Measurements from ENCODE around the gene AVPR2. TPM values are rescaled to one million over a fixed set of nuclear protein-coding genes. Genes with fewer than 3 reads are reported as not detected.

The AVPR2 gene
- total and polyA plus RNA-seq, 4 donors: 0.51 to 2.5 (median 0.84) TPM

DNA sequence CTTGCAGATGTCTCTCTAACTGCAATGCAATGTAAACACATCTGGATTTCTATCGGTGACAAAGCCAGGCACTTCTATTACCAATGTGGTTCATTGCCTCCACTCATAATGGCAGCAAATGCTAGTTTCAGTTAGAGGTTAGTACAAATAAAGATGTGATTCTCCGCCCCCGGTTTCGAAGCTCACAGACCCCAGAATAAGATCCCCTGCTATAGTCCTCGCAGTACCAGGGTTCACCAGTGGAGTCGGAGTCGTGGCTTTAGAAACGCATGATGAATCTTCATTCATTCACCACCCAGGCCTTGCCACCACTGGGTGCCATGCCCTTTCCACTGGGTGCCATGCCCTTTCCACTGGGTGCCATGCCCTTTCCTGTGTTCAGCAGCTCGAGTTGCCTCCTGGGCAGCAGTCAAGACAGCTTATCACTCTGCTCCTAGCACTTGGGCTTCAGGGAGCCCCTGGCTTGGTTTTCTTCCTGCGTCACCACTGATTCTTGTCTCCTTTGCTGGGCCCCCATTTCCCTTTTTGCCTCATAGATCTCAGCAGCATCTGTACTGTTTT is 33.8 kb downstream of the AVPR2 start:
- TF ChIP-seq, protein P1, sequence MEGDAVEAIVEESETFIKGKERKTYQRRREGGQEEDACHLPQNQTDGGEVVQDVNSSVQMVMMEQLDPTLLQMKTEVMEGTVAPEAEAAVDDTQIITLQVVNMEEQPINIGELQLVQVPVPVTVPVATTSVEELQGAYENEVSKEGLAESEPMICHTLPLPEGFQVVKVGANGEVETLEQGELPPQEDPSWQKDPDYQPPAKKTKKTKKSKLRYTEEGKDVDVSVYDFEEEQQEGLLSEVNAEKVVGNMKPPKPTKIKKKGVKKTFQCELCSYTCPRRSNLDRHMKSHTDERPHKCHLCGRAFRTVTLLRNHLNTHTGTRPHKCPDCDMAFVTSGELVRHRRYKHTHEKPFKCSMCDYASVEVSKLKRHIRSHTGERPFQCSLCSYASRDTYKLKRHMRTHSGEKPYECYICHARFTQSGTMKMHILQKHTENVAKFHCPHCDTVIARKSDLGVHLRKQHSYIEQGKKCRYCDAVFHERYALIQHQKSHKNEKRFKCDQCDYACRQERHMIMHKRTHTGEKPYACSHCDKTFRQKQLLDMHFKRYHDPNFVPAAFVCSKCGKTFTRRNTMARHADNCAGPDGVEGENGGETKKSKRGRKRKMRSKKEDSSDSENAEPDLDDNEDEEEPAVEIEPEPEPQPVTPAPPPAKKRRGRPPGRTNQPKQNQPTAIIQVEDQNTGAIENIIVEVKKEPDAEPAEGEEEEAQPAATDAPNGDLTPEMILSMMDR (IDR thresholded peaks at IDR 0.05; ENCODE audit: control extremely low read depth, extremely low read depth): no peak
- Histone ChIP-seq H3K27ac (ENCODE audit: low read depth in 1 of 2, low read length in 1 of 2) (no peak overlapping the region), H3K4me3 (no peak overlapping the region), H3K9ac (ENCODE audit: insufficient read depth in 1 of 2, low read length in 2 of 2) (no peak overlapping the region), H3K27me3 (ENCODE audit: control insufficient read depth in 3 of 3, insufficient read depth in 3 of 3, low read length in 2 of 3) (no peaks in the 10 kb centered on the region), H3K4me1 (ENCODE audit: control insufficient read depth in 5 of 5, insufficient read depth in 5 of 5, low read length in 5 of 5) (peaks cover 0 to 8% (median 0%) of the 10 kb centered on the region in 5 donors), H3K36me3 (ENCODE audit: control insufficient read depth in 4 of 4, insufficient read depth in 4 of 4, low read length in 4 of 4) (peaks cover 0 to 7% (median 0%) of the 10 kb centered on the region in 4 donors), H3K9me3 (ENCODE audit: control insufficient read depth in 4 of 4, insufficient read depth in 3 of 4, low read length in 3 of 4) (peaks cover 0 to 3% (median 0%) of the 10 kb centered on the region in 4 donors)
- DNase-seq (no peak), ATAC-seq (ENCODE audit: insufficient read depth, low FRiP score) (no peak)
- 73 to 84% methylated on average over 9 to 10 of the region's 10 CpGs for WGBS, 2 donors

DNA sequence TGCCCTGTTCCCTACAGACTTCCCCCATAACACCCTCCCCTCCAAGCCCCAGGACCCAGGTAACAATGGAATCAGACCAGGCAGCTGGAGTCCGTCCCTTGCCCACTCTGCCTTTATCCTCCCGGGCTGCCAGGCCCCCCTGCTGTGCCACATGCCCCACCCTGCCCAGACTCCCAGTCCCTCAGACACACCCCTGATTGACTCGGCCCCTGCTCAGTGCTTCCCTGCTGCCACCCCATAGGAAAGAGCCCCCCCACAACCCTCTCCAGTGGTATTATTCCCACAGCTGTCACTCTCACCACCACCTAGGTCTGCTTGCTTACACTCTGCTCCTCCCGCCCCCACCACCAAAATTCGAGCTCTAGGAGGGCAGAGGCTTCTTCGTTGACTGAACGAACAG is 35.1 kb downstream of the AVPR2 start:
- Histone ChIP-seq H3K27ac (ENCODE audit: low read depth in 1 of 2, low read length in 1 of 2) (no peak overlapping the region), H3K4me1 (ENCODE audit: control insufficient read depth in 5 of 5, insufficient read depth in 5 of 5, low read length in 5 of 5) (peaks cover 0 to 4% (median 0%) of the 10 kb centered on the region in 5 donors), H3K27me3 (ENCODE audit: control insufficient read depth in 3 of 3, insufficient read depth in 3 of 3, low read length in 2 of 3) (no peaks in the 10 kb centered on the region), H3K36me3 (ENCODE audit: control insufficient read depth in 4 of 4, insufficient read depth in 4 of 4, low read length in 4 of 4) (peaks cover 0 to 7% (median 0%) of the 10 kb centered on the region in 4 donors), H3K4me3 (no peak overlapping the region), H3K9ac (ENCODE audit: insufficient read depth in 1 of 2, low read length in 2 of 2) (no peak overlapping the region), H3K9me3 (ENCODE audit: control insufficient read depth in 4 of 4, insufficient read depth in 3 of 4, low read length in 3 of 4) (peaks cover 0 to 3% (median 0%) of the 10 kb centered on the region in 4 donors)
- DNase-seq: no peak
- WGBS, 2 donors: 63 to 71% methylated on average over 7 of the region's 7 CpGs
- no peak for ATAC-seq (ENCODE audit: insufficient read depth, low FRiP score)
- TF ChIP-seq, protein P1 (IDR thresholded peaks at IDR 0.05; ENCODE audit: control extremely low read depth, extremely low read depth): no peak

DNA sequence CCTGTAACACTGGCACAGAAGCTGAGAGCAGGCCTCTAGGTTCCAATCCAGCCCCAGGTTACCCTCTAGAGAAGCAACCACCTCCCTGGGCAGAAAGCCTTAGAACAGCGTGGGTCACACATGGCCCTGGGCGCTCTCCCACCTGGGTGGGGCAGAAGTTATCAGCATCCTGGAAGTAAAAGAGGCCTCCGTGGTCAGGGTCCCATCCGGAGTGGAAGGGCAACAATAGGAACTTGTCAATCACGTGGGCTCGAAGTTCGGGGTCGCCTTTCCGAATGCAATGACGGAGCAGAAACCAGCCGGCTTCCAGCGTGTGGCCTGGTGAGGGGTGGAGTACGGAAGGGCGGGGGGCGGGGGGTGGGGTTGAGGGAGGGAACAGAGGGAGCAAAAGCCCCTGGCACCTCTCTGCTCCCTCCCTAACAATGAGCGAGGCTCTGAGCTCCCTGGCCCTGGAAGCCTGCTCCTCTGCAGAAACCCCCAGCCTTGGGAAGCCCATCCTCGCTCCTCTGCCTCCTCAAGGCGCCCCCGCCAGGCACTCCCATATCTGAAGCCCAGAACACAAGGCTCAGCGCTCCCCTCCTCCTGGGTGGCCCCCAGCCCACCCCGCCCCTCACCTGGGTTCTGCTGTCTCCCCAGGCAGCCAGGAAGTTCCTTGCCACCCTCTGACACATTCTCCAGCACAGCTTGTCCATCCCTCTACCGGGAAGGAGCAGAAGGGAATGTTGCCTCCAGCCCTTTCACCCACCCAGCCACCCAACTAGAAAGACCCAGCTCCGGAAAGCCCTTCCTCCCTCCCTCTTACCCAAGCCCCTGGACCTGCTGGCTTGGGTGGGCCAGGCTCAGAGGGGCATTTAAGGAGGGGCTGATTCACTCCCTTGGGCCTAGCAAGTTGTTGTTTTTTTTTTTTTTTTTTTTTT is 37.1 kb downstream of the AVPR2 start:
- 14 to 38% methylated on average over 15 to 23 of the region's 23 CpGs for WGBS, 2 donors
- H3K27me3 ChIP-seq (ENCODE audit: control insufficient read depth in 3 of 3, insufficient read depth in 3 of 3, low read length in 2 of 3): no peaks in the 10 kb centered on the region
- no peak for DNase-seq
- H3K27ac ChIP-seq (ENCODE audit: low read depth in 1 of 2, low read length in 1 of 2): no peak overlapping the region
- peaks cover 0 to 7% (median 0%) of the 10 kb centered on the region in 4 donors for H3K36me3 ChIP-seq (ENCODE audit: control insufficient read depth in 4 of 4, insufficient read depth in 4 of 4, low read length in 4 of 4)
- no peak overlapping the region for H3K9ac ChIP-seq (ENCODE audit: insufficient read depth in 1 of 2, low read length in 2 of 2)
- H3K4me1 ChIP-seq (ENCODE audit: control insufficient read depth in 5 of 5, insufficient read depth in 5 of 5, low read length in 5 of 5): peaks cover 0 to 4% (median 0%) of the 10 kb centered on the region in 5 donors
- TF ChIP-seq, protein P1 (IDR thresholded peaks at IDR 0.05; ENCODE audit: control extremely low read depth, extremely low read depth): no peak
- no peak for ATAC-seq (ENCODE audit: insufficient read depth, low FRiP score)
- peaks cover 0 to 3% (median 0%) of the 10 kb centered on the region in 4 donors for H3K9me3 ChIP-seq (ENCODE audit: control insufficient read depth in 4 of 4, insufficient read depth in 3 of 4, low read length in 3 of 4)
- H3K4me3 ChIP-seq: no peak overlapping the region

Measured in lung (tissue), 12 donors.